KMS-11 (cell line): ENCODE measurements around the gene SHROOM2.
A peak's percentile ranks its signal among the peaks of the same experiment; 100 is the strongest.

Experiments
- H2AFZ ChIP-seq: fragments of 200-600 bp; sonication (generic); 2 replicates; pipeline ENCODE4 v1.6.1; 2016; ENCODE audit warnings: antibody characterized with exemption, mixed run types, low read depth
- H3K27ac ChIP-seq: fragments of 200-600 bp; sonication (generic); 2 replicates; pipeline ENCODE4 v1.6.1; 2016; ENCODE audit warnings: mild to moderate bottlenecking, mixed run types
- H3K27me3 ChIP-seq: fragments of 200-600 bp; sonication (generic); 2 replicates; pipeline ENCODE4 v1.6.1; 2017; ENCODE audit warnings: mild to moderate bottlenecking, low read depth, mixed run types, moderate library complexity; ENCODE audit not compliant: insufficient read depth
- H3K36me3 ChIP-seq: fragments of 200-600 bp; sonication (generic); 2 replicates; pipeline ENCODE4 v1.6.1; 2017; ENCODE audit warnings: mild to moderate bottlenecking, mixed run types; ENCODE audit not compliant: insufficient read depth
- H3K4me1 ChIP-seq: fragments of 200-600 bp; sonication (generic); 2 replicates; pipeline ENCODE4 v1.6.1; 2016; ENCODE audit warnings: mild to moderate bottlenecking, low read depth, mixed run types; ENCODE audit not compliant: poor library complexity, severe bottlenecking
- H3K4me2 ChIP-seq: fragments of 200-600 bp; sonication (generic); 2 replicates; pipeline ENCODE4 v1.7.0; 2016; ENCODE audit warnings: mild to moderate bottlenecking, mixed run types
- H3K4me3 ChIP-seq: fragments of 200-600 bp; sonication (generic); IDR thresholded peaks from 2 replicates; pipeline ENCODE4 v1.6.1; 2017; ENCODE audit warnings: low read depth, low read length, mixed read lengths; ENCODE audit not compliant: insufficient read depth
- H3K79me2 ChIP-seq: fragments of 200-600 bp; sonication (generic); 2 replicates; pipeline ENCODE4 v1.6.1; 2016; ENCODE audit warnings: low read depth, mixed run types; ENCODE audit not compliant: insufficient read depth
- H3K9ac ChIP-seq: fragments of 200-600 bp; sonication (generic); 2 replicates; pipeline ENCODE4 v1.6.1; 2016; ENCODE audit warnings: mild to moderate bottlenecking, mixed run types
- H4K20me1 ChIP-seq: fragments of 200-600 bp; sonication (generic); 2 replicates; pipeline ENCODE4 v1.6.1; 2016; ENCODE audit warnings: mild to moderate bottlenecking, mixed run types; ENCODE audit not compliant: insufficient read depth
- CTCF ChIP-seq: fragments of 200-600 bp; sonication (generic); conservative IDR thresholded peaks from 2 replicates; pipeline ENCODE4 v1.6.1; 2017; ENCODE audit warnings: low read depth, mild to moderate bottlenecking, antibody characterized with exemption, low read length, moderate library complexity, mixed read lengths

The SHROOM2 gene

GRCh38 chrX:9903146-9903545 lies 116.9 kb downstream of the SHROOM2 start:
- no peaks in the 10 kb centered on the region for H3K36me3 ChIP-seq
- H3K9ac ChIP-seq: no peak overlapping the region
- H4K20me1 ChIP-seq: no peaks in the 10 kb centered on the region
- TF ChIP-seq CTCF: no peak
- H3K4me2 ChIP-seq: peak overlapping the region; percentile 33; the same call in 1 of the 2 replicates
- H3K4me3 ChIP-seq: no peak overlapping the region
- H3K4me1 ChIP-seq: peaks cover 56% of the 10 kb centered on the region
- no peaks in the 10 kb centered on the region for H3K27me3 ChIP-seq
- no peak overlapping the region for H2AFZ ChIP-seq
- H3K27ac ChIP-seq: peak overlapping the region; percentile 39; the same call in 1 of the 2 replicates
- H3K79me2 ChIP-seq: no peaks in the 10 kb centered on the region

GRCh38 chrX:9905288-9905687 lies 119.1 kb downstream of the SHROOM2 start:
- Histone ChIP-seq H3K27ac (no peak overlapping the region), H3K4me3 (no peak overlapping the region), H4K20me1 (no peaks in the 10 kb centered on the region), H3K9ac (no peak overlapping the region), H3K79me2 (no peaks in the 10 kb centered on the region), H3K4me1 (peaks cover 36% of the 10 kb centered on the region), H3K4me2 (no peak overlapping the region), H2AFZ (no peak overlapping the region), H3K36me3 (no peaks in the 10 kb centered on the region), H3K27me3 (no peaks in the 10 kb centered on the region)
- no peak for TF ChIP-seq CTCF

GRCh38 chrX:9905721-9906120 lies 119.5 kb downstream of the SHROOM2 start:
- Histone ChIP-seq H3K36me3 (no peaks in the 10 kb centered on the region), H3K27ac (no peak overlapping the region), H4K20me1 (no peaks in the 10 kb centered on the region), H2AFZ (no peak overlapping the region), H3K27me3 (no peaks in the 10 kb centered on the region), H3K4me2 (no peak overlapping the region), H3K9ac (no peak overlapping the region), H3K4me3 (no peak overlapping the region), H3K79me2 (no peaks in the 10 kb centered on the region), H3K4me1 (peaks cover 33% of the 10 kb centered on the region)
- TF ChIP-seq CTCF: no peak

GRCh38 chrX:9906919-9907318 lies 120.7 kb downstream of the SHROOM2 start:
- H3K4me3 ChIP-seq: no peak overlapping the region

More at GRCh38 chrX:9906919-9907318, 120.7 kb downstream of the SHROOM2 start:
- Histone ChIP-seq H4K20me1 (no peaks in the 10 kb centered on the region), H3K4me2 (no peak overlapping the region), H2AFZ (no peak overlapping the region), H3K4me1 (peaks cover 21% of the 10 kb centered on the region), H3K27ac (no peak overlapping the region), H3K9ac (no peak overlapping the region), H3K79me2 (no peaks in the 10 kb centered on the region), H3K27me3 (no peaks in the 10 kb centered on the region), H3K36me3 (no peaks in the 10 kb centered on the region)
- no peak for TF ChIP-seq CTCF
